LHCN-M2 (cell line): ENCODE data around the gene DRC7. TPM values are rescaled to one million over a fixed set of nuclear protein-coding genes. Genes with fewer than 3 reads are reported as not detected.

ENCODE experiments used
- DNase-seq: peaks from one replicate; pipeline ENCODE4 v3.0.0-alpha.2; 2012; ENCODE audit warnings: low read depth
- total RNA-seq: library from RNA; depleted of rRNA; stranded (reverse); fragments of >200 nt; gene quantifications from 2 replicates; pipeline ENCODE4 v1.2.3, GENCODE V29; 2014

Gene DRC7
- total RNA-seq, 1 experiment from 2014 or later: not detected

- no peak for DNase-seq
Observed at GRCh38 chr16:57750796-57751538, 56.4 kb downstream of the DRC7 start.

DNA sequence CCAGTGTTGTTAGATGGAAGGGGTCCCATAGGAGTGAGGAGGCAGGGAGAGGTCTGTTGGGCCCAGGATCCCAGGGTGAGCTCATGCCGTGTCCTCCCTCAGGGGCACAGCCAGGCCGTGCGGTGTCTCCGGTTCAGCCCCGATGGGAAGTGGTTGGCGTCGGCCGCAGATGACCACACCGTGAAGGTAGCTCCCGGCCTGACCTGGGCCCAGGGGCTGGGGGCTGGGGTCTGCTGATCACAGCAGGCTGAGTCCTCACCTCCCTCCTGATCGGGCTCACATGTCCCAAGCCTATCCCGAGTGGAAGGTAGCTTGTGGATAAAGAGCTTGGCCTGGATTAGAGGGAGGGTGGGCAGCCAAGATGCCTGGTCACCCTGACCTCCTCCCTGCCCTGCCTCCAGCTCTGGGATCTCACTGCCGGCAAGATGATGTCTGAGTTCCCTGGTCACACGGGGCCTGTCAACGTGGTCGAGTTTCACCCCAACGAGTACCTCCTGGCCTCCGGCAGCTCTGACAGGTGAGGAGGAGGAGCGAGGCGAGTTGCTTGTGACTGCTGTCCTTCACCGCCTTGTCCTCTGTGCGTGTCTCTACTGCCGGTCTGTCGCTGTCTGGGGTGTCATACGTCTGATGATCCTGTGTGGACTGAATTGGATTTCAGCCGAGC is 57.1 kb downstream of the DRC7 start:
- DNase-seq: no peak

- no peak for DNase-seq
Observed at GRCh38 chr16:57752203-57752580, 57.6 kb downstream of the DRC7 start.

GRCh38 chr16:57752581-57753447 is 58.2 kb downstream of the DRC7 start:
- no peak for DNase-seq

DNA sequence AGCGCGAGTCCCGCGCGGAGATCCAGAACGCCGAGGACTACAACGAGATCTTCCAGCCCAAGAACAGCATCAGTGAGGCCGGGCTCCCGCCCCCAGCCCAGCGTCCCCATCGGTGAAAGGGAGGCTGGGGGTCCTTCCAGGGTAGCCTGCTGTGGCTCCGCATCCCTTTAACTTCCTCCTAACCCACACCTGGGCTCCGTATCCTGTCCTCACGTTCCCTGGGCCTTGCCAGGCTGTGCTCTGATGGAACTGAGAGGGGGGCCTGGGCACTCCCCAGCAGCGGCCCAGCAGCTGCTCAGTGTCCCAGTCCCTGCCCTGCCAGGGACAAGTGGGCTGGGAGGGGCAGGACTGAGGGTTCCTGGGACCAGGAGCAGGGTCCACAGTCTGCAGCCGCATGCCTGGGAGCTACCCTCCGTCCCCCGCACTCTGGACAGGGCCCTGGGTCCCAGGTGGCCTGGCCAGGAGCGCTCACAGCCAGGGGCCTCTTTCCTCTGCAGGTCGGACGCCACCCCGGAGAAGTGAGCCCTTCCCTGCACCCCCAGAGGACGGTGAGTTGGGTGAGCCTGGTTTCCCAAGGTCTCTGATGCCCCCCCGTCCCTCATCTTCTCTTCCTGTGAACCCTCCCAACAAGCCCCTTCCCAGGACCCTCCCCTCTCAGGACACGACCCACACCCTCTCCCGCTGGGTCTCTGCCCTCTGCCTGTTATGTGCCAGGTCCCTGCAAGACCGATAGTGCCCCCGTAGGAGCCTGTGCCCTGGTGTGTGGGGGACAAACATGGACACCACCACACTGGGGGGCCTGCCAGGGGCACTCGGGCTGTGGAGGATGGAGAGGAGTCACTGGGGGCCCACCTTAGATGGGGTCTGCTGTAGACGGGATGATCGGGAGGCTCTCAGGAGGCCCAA is 59.1 kb downstream of the DRC7 start:
- no peak for DNase-seq

DNA sequence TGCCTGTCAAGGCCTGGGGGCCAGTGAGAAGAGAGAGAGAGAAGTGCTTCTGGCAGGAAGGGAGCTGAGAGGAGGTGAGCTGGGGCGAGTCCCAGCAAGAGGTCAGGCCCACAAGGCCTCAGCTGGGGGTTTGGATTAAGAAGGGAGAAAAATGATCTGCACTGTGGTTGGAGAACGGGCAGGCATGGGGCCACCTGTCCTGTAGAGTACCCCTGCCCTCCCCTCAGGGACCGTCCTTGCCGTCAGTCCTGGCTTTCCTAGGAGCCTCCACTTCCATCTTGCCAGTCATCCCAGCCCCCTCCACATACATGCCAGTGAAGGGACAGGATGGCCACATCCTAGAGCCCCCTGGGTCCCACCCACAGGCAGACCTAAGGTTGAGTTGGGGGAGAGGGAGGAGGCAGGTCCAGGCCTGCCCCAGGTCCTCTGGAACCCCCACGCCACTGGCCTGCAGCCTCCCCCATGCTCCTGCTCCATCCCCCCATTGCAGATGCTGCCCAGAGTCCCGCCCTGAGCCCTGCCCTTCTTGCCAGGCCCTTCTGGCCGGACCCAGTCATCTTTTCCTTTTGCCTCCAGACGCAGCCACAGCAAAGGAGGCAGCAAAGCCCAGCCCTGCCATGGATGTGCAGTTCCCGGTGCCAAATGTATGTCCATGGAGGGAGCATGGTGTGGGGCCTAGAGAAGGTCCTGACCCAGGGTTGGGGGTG is 59.9 kb downstream of the DRC7 start:
- no peak for DNase-seq

GRCh38 chr16:57755061-57755684 is 60.6 kb downstream of the DRC7 start:
- DNase-seq: no peak

- no peak for DNase-seq
Observed at GRCh38 chr16:57755726-57756423, 61.3 kb downstream of the DRC7 start.

DNA sequence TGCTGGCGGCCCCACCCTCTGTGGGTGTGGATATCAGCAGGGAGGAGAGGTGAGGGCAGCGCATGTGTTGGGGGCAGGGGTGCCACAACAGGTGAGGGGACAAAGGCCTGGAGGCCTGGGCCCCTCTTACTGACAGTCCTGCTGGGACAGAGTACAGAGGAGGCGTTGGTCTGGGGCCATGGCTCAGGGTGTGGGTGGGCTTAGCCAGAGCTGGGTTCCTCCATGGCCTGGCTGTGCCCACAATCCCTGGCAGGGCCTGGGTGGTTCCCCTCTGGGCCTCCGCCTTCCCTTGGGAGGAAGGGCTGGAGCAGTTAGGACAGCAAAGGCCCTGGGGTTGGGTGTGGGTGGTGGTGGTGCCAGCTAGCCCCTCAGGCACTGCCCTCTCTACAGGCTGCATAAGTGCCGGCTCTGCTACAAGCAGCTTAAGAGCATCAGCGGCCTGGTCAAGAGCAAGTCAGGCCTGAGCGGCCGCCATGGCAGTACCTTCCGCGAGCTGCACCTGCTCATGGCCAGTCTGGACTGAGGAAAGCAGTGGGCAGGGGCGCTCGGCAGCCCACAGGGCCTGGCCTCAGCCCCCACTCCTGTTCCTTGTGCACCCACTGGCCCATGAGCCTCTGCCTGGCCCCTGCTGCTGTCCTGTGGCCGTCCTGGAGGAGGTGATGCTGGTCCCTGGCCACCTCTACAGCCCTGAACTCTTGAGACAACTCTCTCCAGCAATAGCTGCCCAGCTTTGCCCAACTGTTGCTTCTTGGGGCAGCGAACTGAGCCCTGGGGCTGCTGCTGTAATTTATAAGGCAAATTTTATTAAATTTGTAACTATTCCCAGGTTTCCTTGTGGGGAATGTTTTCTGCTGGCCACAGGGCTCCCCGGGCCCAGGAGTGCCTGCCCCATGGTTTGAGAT is 62.1 kb downstream of the DRC7 start:
- no peak for DNase-seq

GRCh38 chr16:57757326-57757786 is 62.8 kb downstream of the DRC7 start:
- DNase-seq: peak; percentile 69

GRCh38 chr16:57757883-57758282 is 63.3 kb downstream of the DRC7 start:
- DNase-seq: no peak

DNA sequence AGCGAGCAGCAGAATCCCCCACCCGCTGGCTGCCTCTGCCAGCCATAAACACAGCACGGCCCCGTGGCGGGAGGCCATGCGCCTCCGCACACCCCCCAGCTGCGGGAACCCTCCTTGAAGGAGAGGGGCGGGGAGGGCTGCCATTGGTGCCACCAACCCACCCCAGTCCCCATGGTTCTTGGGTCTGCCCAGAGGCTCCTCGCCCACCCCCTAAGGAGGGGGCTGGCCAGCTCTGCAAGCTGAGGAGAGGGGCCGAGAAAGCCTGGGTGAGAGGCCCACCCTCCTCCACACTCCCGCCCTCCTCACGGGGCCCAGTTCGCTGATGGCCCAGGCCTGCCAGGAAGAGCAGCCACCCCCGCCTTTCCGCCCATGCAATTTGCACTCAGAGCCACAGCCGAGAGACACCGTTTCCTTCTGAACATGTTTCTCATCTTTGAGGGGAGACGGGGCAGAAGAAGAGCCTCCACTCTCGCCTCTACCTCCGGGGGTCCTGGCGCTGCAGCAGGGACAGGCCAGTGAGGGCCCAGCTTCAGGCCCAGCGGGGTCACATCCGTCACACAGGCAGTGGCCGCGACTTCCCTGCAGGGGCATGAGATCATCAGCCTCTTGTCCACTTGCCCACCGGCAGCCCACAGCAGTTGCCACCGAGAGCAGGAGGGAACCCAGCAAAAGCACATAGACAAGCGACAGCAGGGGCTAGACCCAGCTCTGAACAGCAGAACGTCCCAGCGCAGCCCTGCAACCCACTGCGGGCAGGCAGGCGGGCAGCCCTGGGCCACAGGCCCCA is 63.9 kb downstream of the DRC7 start:
- DNase-seq: no peak

DNA sequence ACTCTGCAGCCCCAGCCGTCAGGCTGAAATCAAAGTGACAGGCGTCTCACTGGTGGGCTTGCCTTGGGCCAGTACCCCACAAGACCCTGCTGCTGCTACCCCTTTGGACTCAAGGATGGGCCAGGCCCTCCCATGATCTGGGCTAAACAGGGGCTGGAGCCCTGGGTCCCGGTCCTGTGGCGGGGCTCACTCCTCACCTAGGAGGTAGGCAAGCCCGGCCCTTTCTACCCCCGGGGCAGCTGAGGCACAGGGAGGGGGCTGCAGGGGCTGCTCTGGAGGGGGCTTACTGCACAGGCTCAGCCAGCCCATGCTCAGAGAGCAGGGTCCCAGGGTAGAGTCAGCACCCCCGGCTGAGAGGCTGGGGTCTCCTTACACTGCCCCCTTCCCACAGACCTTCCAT is 64.5 kb downstream of the DRC7 start:
- no peak for DNase-seq

GRCh38 chr16:57759541-57760356 is 65.1 kb downstream of the DRC7 start:
- no peak for DNase-seq

DNA sequence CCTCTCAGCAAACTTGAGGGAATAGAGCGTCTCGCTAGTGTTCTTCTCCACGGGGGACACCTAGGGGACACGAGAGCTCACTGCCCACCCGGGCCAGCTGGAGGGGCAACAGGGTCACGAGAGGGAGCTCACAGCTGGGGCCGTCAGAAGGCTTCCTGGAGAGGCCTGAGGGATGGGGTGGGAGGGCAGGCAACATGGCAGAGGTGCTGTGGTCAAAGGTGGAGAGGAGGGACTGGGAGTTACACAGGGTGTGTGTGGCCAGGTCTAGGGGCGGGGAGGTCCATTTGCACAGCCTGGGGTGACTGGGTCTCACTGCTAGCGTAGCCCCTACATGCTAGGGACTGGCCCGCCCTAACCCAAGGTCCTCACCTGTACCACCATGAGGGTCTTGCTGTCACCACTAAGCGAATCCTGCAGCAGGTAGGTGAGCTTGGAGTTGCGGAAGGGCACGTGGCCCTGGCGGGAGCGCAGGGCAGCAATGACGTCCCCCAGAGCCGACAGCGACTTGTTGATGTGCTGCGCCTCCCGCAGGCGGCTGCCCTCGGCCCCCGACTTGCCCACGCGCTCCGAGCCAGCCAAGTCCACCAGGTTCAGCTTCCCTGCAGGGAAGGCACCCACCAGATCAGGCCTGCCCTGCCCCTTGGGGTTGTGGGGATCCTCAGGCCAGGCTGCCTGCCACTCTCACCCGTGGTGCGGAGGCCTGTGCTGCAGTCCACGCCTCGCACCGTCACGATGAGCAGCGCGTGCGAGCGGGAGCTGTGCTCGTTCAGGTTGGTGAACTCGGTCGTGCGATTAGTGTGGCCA is 66.0 kb downstream of the DRC7 start:
- no peak for DNase-seq

DNA sequence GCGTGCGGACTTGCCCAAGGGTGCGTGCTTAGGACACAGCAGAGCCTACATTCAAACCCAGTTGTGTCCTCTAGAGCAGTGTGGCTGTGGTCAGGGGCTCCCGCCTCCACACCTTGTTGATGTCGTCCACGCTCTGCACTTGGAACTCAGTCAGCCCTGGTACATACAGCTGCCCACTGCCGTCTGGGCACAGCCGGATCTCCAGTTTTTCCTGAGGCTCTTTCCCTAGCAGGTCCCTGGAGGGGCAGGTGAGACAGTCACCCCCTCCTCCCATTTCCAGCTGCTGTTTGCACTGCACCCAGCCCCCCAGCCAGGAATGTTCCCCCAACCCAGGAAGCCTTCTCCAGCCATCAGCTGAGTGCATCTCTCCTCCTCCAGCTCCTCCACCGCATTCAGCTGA is 66.7 kb downstream of the DRC7 start:
- DNase-seq: no peak
